Activated naive CD8-positive, alpha-beta T cell treated with anti-CD3 and anti-CD28 coated beads, Interleukin-2, amount 10 ng/mL, durations not matched to agents 7 days and 5 days (primary cell): ENCODE data around the gene SKIDA1. TPM values are rescaled to one million over a fixed set of nuclear protein-coding genes. Genes with fewer than 3 reads are reported as not detected.

Experiments
- ATAC-seq: fragments of 150-1000 bp; cut with Tn5 transposase; one replicate; pipeline ENCODE4 v1.10.0; 2021; ENCODE audit warnings: low read depth, moderate library complexity
- POLR2A ChIA-PET: fragments of 350-600 bp; sonication (Branson Sonifier 250); formaldehyde crosslinking; loops from one replicate; lab custom pipeline; 2021; ENCODE audit warnings: antibody characterized with exemption; lab: Charles Lee
- DNase-seq: peaks from one replicate; pipeline ENCODE4 v3.0.0; 2021
- H3K27ac Mint-ChIP-seq: one replicate; pipeline ENCODE4 v1.8.0; 2022; ENCODE audit warnings: mild to moderate bottlenecking, mixed read lengths
- H3K27me3 Mint-ChIP-seq: one replicate; pipeline ENCODE4 v1.8.0; 2022; ENCODE audit warnings: mild to moderate bottlenecking, moderate library complexity, mixed read lengths
- H3K36me3 Mint-ChIP-seq: one replicate; pipeline ENCODE4 v1.8.0; 2021; ENCODE audit warnings: mild to moderate bottlenecking, mixed read lengths
- H3K4me1 Mint-ChIP-seq: one replicate; pipeline ENCODE4 v1.8.0; 2021; ENCODE audit warnings: mixed read lengths
- H3K4me3 Mint-ChIP-seq: one replicate; pipeline ENCODE4 v1.8.0; 2022; ENCODE audit warnings: mild to moderate bottlenecking, moderate library complexity, mixed read lengths
- H3K9me3 Mint-ChIP-seq: one replicate; pipeline ENCODE4 v1.8.0; 2021; ENCODE audit warnings: mixed read lengths
- total RNA-seq, 2 experiments: library from RNA; stranded (reverse); gene quantifications; one replicate each; pipeline ENCODE4 v1.2.3, GENCODE V29; 2021

Gene SKIDA1
- total RNA-seq, 2 experiments from 2014 or later: 0.09 to 0.58 TPM

DNA sequence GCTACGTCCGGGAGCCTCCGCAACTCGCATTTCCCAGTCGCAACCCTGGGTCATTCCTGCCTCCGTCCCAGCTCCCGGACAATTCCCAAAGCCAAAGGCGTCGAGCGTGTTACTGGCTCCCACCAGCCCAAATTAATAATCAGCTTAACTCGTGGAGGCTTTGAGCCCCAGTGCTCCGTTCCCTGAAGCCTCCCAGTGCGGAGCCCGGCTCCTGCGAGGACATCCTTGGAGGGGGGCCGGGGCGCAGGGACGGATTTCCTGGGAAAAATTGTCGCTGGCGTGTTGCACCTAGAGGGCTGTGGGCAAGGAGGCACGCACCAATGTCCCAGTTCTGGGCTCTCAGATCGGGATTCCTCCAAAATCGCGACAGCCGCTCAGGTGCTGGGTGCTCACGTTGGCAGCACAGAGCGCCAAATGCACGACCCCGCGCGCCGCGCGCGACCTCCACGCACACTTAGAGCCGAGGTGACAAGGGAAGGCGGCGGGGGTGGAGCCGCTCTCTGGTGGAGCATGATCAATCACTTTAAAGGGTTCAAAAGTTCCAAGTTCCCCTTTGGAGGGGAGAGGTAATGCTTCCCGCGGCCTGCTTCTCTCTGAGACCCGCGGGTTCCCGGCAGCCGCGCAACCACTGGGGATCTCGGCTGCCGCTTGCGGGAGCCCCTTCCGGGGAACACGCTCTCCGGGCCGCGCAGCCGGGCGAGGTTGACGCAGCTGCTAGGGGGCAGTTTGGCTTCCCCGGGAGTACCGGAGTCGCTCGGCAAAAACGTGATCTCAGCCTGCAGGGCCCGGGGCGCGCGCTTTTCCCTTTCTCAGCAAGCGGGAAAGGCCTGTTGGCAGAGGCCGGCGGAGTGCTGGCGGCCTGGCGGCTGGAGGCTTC, 25.5 kb downstream of the SKIDA1 start:
- H3K27ac Mint-ChIP-seq: no peak overlapping the region
- H3K36me3 Mint-ChIP-seq: no peaks in the 10 kb centered on the region
- H3K27me3 Mint-ChIP-seq: peaks cover 82% of the 10 kb centered on the region
- peaks cover 9% of the 10 kb centered on the region for H3K4me1 Mint-ChIP-seq
- H3K4me3 Mint-ChIP-seq: peak overlapping the region; percentile 10
- DNase-seq (peak; percentile 47), ATAC-seq (no peak)
- H3K9me3 Mint-ChIP-seq: no peaks in the 10 kb centered on the region
- POLR2A ChIA-PET: interaction anchor here (0.6 kb wide), 1 partner anchor 453 kb away, joined by 3 read pairs; no protein-coding TSS in a partner anchor

GRCh38 chr10:21498986-21499385, 26.5 kb downstream of the SKIDA1 start:
- Mint-ChIP-seq H3K9me3 (no peaks in the 10 kb centered on the region), H3K27ac (no peak overlapping the region), H3K36me3 (no peaks in the 10 kb centered on the region), H3K4me3 (no peak overlapping the region), H3K27me3 (peaks cover 81% of the 10 kb centered on the region), H3K4me1 (peaks cover 13% of the 10 kb centered on the region)
- DNase-seq (no peak), ATAC-seq (no peak)
- POLR2A ChIA-PET: no interaction called here

- H3K27me3 Mint-ChIP-seq: peaks cover 81% of the 10 kb centered on the region
- H3K36me3 Mint-ChIP-seq: peaks cover 2% of the 10 kb centered on the region
- H3K27ac Mint-ChIP-seq: no peak overlapping the region
- H3K4me3 Mint-ChIP-seq: no peak overlapping the region
- peaks cover 13% of the 10 kb centered on the region for H3K4me1 Mint-ChIP-seq
- ATAC-seq: no peak
- no peaks in the 10 kb centered on the region for H3K9me3 Mint-ChIP-seq
- POLR2A ChIA-PET: no interaction called here
- DNase-seq: no peak
Observed at GRCh38 chr10:21498377-21498776, 27.1 kb downstream of the SKIDA1 start.

- Mint-ChIP-seq H3K27me3 (peaks cover 81% of the 10 kb centered on the region), H3K36me3 (peaks cover 2% of the 10 kb centered on the region), H3K4me1 (peaks cover 13% of the 10 kb centered on the region), H3K9me3 (no peaks in the 10 kb centered on the region), H3K27ac (no peak overlapping the region), H3K4me3 (peak overlapping the region; percentile 61)
- peak; percentile 51 for DNase-seq
- POLR2A ChIA-PET: interaction anchor here (0.7 to 1.7 kb wide), 3 partner anchors 28 to 1320 kb away, joined by 3 to 5 read pairs (median 4); partner anchors contain the start of genes MLLT10 and SKIDA1
- ATAC-seq: no peak
Observed at GRCh38 chr10:21497177-21497807, 28.2 kb downstream of the SKIDA1 start.

GRCh38 chr10:21496343-21497176, 28.9 kb downstream of the SKIDA1 start:
- ATAC-seq: peak; percentile 55
- Mint-ChIP-seq H3K36me3 (peaks cover 2% of the 10 kb centered on the region), H3K9me3 (no peaks in the 10 kb centered on the region), H3K27ac (no peak overlapping the region), H3K4me3 (peak overlapping the region; percentile 84), H3K27me3 (peaks cover 78% of the 10 kb centered on the region), H3K4me1 (peaks cover 13% of the 10 kb centered on the region)
- DNase-seq: peak; percentile 66
- POLR2A ChIA-PET: interaction anchor here (0.6 to 1.7 kb wide), 5 partner anchors 29 to 1321 kb away, joined by 3 to 5 read pairs (median 4); partner anchors contain the start of genes MLLT10 and SKIDA1

DNA sequence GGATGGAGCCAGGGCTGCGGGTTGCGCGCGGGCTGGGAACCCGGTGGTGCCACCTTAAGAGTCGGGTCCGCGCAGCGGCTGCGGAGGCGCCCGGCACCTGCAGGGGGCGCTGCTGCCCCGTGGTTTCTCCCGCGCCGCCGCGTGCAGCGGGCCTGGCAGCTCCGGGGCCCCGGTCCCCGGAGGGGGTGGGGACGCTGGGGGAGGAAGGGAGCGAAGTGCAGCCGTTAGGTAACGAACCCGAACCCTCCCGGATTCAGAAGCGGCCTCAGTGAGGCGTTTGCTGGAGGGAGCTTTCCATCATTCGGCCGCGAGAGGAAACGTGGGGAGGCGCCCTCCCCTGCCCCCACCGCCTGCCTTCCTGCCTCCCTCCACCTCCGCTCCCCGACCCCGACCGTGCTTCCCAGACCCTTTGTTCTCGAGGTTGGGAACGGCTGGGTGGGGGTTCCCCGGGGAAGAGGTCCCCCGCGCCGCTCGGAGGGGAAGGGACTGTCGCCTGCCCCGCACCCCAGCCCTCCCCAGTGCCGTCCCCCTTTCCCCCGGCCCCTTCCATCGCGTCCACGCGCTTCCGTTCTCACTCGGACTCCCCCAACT, 29.6 kb downstream of the SKIDA1 start:
- H3K27me3 Mint-ChIP-seq: peaks cover 77% of the 10 kb centered on the region
- peak; percentile 80 for ATAC-seq
- H3K4me1 Mint-ChIP-seq: peaks cover 13% of the 10 kb centered on the region
- H3K36me3 Mint-ChIP-seq: peaks cover 2% of the 10 kb centered on the region
- DNase-seq: peak; percentile 97
- no peak overlapping the region for H3K27ac Mint-ChIP-seq
- no peaks in the 10 kb centered on the region for H3K9me3 Mint-ChIP-seq
- POLR2A ChIA-PET: interaction anchor here (0.6 to 1.7 kb wide), 3 partner anchors 30 to 236 kb away, joined by 3 to 4 read pairs (median 4); partner anchors contain the start of genes MLLT10 and SKIDA1
- peak overlapping the region; percentile 80 for H3K4me3 Mint-ChIP-seq

GRCh38 chr10:21495002-21495751, 30.3 kb downstream of the SKIDA1 start:
- Mint-ChIP-seq H3K4me3 (peak overlapping the region; percentile 80), H3K27me3 (peaks cover 74% of the 10 kb centered on the region), H3K4me1 (peaks cover 13% of the 10 kb centered on the region), H3K27ac (no peak overlapping the region), H3K9me3 (no peaks in the 10 kb centered on the region), H3K36me3 (peaks cover 2% of the 10 kb centered on the region)
- POLR2A ChIA-PET: interaction anchor here (1.0 kb wide), 1 partner anchor 30 kb away, joined by 4 read pairs; the partner anchor contains the start of gene SKIDA1
- DNase-seq (peak; percentile 32), ATAC-seq (no peak)

- Mint-ChIP-seq H3K9me3 (no peaks in the 10 kb centered on the region), H3K36me3 (peaks cover 2% of the 10 kb centered on the region), H3K4me3 (peak overlapping the region; percentile 80), H3K4me1 (peaks cover 13% of the 10 kb centered on the region), H3K27ac (no peak overlapping the region), H3K27me3 (peaks cover 71% of the 10 kb centered on the region)
- peak; percentile 9 for ATAC-seq
- peak; percentile 53 for DNase-seq
- POLR2A ChIA-PET: no interaction called here
Observed at GRCh38 chr10:21494191-21495001, 31.1 kb downstream of the SKIDA1 start.

DNA sequence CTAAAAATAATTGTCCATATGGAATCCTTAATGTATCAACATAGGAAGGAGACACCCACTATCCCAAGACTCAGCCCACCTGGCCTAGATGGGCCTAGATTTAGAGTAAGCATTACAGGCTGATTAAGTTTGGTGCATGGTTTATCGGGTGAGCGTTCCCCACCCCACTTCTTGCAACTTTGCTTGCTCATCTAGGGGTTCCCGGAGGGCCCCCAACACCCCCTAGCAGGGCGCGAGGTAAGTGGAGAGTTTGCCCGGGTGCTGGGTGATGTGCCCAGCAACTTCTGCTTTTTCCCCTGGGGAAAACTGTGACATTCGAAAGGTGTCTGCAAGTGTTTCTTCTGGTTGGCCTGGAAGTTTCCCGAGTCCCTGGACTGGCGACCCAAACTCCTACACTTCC, 31.7 kb downstream of the SKIDA1 start:
- H3K27me3 Mint-ChIP-seq: peaks cover 67% of the 10 kb centered on the region
- POLR2A ChIA-PET: no interaction called here

DNA sequence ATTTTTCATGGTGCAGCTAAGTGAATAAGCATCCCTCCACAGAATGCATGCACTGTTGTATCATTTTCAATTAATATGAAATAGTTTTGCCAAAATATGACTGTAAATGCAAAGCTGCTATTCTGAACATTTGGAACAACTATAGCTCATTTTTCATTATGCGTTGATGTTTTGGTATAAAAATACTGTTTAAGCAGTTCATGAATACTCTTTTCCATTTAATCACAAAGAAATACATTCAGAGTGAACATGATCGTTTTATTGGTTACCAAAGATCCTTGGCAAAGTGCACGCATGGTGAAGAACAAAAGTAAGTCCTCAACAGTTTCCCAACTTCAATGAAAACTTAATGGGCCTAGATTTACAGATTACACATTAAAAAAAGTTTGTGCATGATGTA, 33.1 kb downstream of the SKIDA1 start:
- no peaks in the 10 kb centered on the region for H3K9me3 Mint-ChIP-seq
- POLR2A ChIA-PET: interaction anchor here (0.7 kb wide), 2 partner anchors 33 to 737 kb away, joined by 3 to 4 read pairs; partner anchors contain the start of gene SKIDA1
- peaks cover 60% of the 10 kb centered on the region for H3K27me3 Mint-ChIP-seq
- DNase-seq: no peak
- H3K4me3 Mint-ChIP-seq: no peak overlapping the region
- peaks cover 11% of the 10 kb centered on the region for H3K4me1 Mint-ChIP-seq
- H3K27ac Mint-ChIP-seq: no peak overlapping the region
- peaks cover 2% of the 10 kb centered on the region for H3K36me3 Mint-ChIP-seq
- no peak for ATAC-seq

More for the DNA sequence above, 31.7 kb downstream of the SKIDA1 start:
- Mint-ChIP-seq H3K4me3 (peak overlapping the region; percentile 80), H3K36me3 (peaks cover 2% of the 10 kb centered on the region), H3K9me3 (no peaks in the 10 kb centered on the region), H3K27ac (no peak overlapping the region), H3K4me1 (peaks cover 13% of the 10 kb centered on the region)
- no peak for ATAC-seq
- DNase-seq: no peak

DNA sequence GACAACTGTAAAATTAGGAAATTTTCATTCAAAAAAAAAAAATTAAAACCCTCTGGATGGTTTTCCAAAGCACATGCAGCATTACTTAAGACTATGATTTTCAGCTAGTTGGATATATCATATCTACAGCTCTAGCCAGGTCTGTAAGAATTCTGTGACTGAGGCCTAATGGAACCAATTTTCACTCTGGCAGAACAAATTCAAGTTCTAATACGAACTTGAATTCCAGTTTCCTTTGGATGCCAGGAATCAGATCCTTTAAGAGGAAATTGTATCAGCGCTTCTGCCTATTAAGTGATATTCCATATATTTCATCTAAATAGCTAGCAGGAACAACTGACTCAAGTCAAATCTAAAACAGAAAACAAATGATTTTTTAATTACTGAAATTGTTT, 34.8 kb downstream of the SKIDA1 start:
- peaks cover 55% of the 10 kb centered on the region for H3K27me3 Mint-ChIP-seq
- H3K36me3 Mint-ChIP-seq: peaks cover 2% of the 10 kb centered on the region
- POLR2A ChIA-PET: no interaction called here
- no peak overlapping the region for H3K4me3 Mint-ChIP-seq
- H3K9me3 Mint-ChIP-seq: no peaks in the 10 kb centered on the region
- ATAC-seq (no peak), DNase-seq (no peak)
- peaks cover 10% of the 10 kb centered on the region for H3K4me1 Mint-ChIP-seq
- no peak overlapping the region for H3K27ac Mint-ChIP-seq
